A549 (cell line): ENCODE data around the gene CLHC1. TPM values are rescaled to one million over a fixed set of nuclear protein-coding genes. Genes with fewer than 3 reads are reported as not detected.

Experiments
- CBX2 ChIP-seq: fragments of 200-600 bp; sonication (generic); IDR thresholded peaks from 2 replicates; pipeline ENCODE4 v1.6.1; 2016; ENCODE audit warnings: low read depth, mild to moderate bottlenecking, borderline replicate concordance
- CBX8 ChIP-seq: fragments of 200-600 bp; sonication (generic); IDR thresholded peaks from 2 replicates; pipeline ENCODE4 v1.6.1; 2016
- CHD4 ChIP-seq: fragments of 200-600 bp; sonication (generic); IDR thresholded peaks from 2 replicates; pipeline ENCODE4 v1.6.1; 2016; ENCODE audit warnings: antibody characterized with exemption, mild to moderate bottlenecking, borderline replicate concordance
- EHF ChIP-seq: fragments of 250-450 bp; sonication (Bioruptor Pico); IDR thresholded peaks from 2 replicates; pipeline ENCODE4 v1.5.0; 2020; ENCODE audit warnings: mild to moderate bottlenecking
- ESRRA ChIP-seq: fragments of 150-350 bp; IDR thresholded peaks from 2 replicates; pipeline ENCODE4 v1.6.1; 2014; ENCODE audit warnings: mild to moderate bottlenecking, low read length, borderline replicate concordance
- FOSB ChIP-seq: fragments of 250-450 bp; sonication (Bioruptor Pico); IDR thresholded peaks from 2 replicates; pipeline ENCODE4 v1.5.0; 2020; ENCODE audit warnings: mild to moderate bottlenecking, moderate library complexity
- GATA3 ChIP-seq: IDR thresholded peaks from 2 replicates; pipeline ENCODE4 v1.6.1; 2012; ENCODE audit warnings: borderline replicate concordance
- HEYL ChIP-seq: fragments of 250-450 bp; sonication (Bioruptor Pico); IDR thresholded peaks from 2 replicates; pipeline ENCODE4 v1.8.0; 2021; ENCODE audit warnings: mild to moderate bottlenecking, moderate library complexity
- HOXA7 ChIP-seq: fragments of 250-450 bp; sonication (Bioruptor Pico); IDR thresholded peaks from 2 replicates; pipeline ENCODE4 v1.5.0; 2020; ENCODE audit warnings: mild to moderate bottlenecking, moderate library complexity
- HOXB5 ChIP-seq: fragments of 250-450 bp; sonication (Bioruptor Pico); IDR thresholded peaks from 2 replicates; pipeline ENCODE4 v1.5.0; 2020; ENCODE audit warnings: mild to moderate bottlenecking, moderate library complexity
- KDM5A ChIP-seq: fragments of 200-600 bp; sonication (generic); IDR thresholded peaks from 2 replicates; pipeline ENCODE4 v1.6.1; 2016; ENCODE audit warnings: antibody characterized with exemption, mild to moderate bottlenecking
- MAFK ChIP-seq: fragments of 450-650 bp; IDR thresholded peaks from 2 replicates; pipeline ENCODE4 v1.6.1; 2014; ENCODE audit not compliant: partially characterized antibody
- MAZ ChIP-seq: fragments of 150-350 bp; IDR thresholded peaks from 2 replicates; pipeline ENCODE4 v1.6.1; 2014; ENCODE audit warnings: antibody characterized with exemption, low read depth, low read length, borderline replicate concordance
- NPAS2 ChIP-seq: fragments of 250-450 bp; sonication (Bioruptor Pico); IDR thresholded peaks from 2 replicates; pipeline ENCODE4 v1.8.0; 2022; ENCODE audit warnings: mild to moderate bottlenecking, moderate library complexity, borderline replicate concordance
- NR3C1 ChIP-seq: fragments of >200 bp; sonication (Bioruptor Twin); formaldehyde crosslinking; IDR thresholded peaks from 3 replicates; pipeline ENCODE4 v1.6.1; 2017
- POLR2A ChIP-seq: IDR thresholded peaks from 2 replicates; pipeline ENCODE4 v1.6.1; 2012; ENCODE audit warnings: mild to moderate bottlenecking, low read length
- RAD21 ChIP-seq, 2 experiments: fragments of >200 bp in 1 of 2; sonication (Bioruptor Twin) in 1 of 2; formaldehyde crosslinking in 1 of 2; IDR thresholded peaks in 1 of 2; conservative IDR thresholded peaks in 1 of 2; 2 replicates in 1 of 2; 3 replicates in 1 of 2; pipeline ENCODE4 v1.6.1; 2012 to 2018; ENCODE audit warnings: inconsistent platforms in 1 of 2
- RARB ChIP-seq: fragments of 250-450 bp; sonication (Bioruptor Pico); IDR thresholded peaks from 2 replicates; pipeline ENCODE4 v1.8.0; 2021; ENCODE audit warnings: mild to moderate bottlenecking, moderate library complexity
- RCOR1 ChIP-seq: fragments of 150-350 bp; IDR thresholded peaks from 2 replicates; pipeline ENCODE4 v1.6.1; 2014; ENCODE audit warnings: antibody characterized with exemption, low read length, low read depth
- RFX5 ChIP-seq: fragments of 450-650 bp; IDR thresholded peaks from 2 replicates; pipeline ENCODE4 v1.7.1; 2014; ENCODE audit warnings: antibody characterized with exemption, mild to moderate bottlenecking, moderate library complexity
- SREBF2 ChIP-seq: fragments of 450-650 bp; IDR thresholded peaks from 2 replicates; pipeline ENCODE4 v1.6.1; 2014; ENCODE audit warnings: mild to moderate bottlenecking, moderate library complexity
- TP53 ChIP-seq: fragments of 250-450 bp; sonication (Bioruptor Pico); IDR thresholded peaks from 2 replicates; pipeline ENCODE4 v1.5.0; 2021; ENCODE audit warnings: mild to moderate bottlenecking, moderate library complexity
- ZC3H11A ChIP-seq: fragments of 450-650 bp; IDR thresholded peaks from 2 replicates; pipeline ENCODE4 v1.6.1; 2014; ENCODE audit warnings: antibody characterized with exemption, mild to moderate bottlenecking
- ZNF302 ChIP-seq: fragments of 250-450 bp; sonication (Bioruptor Pico); IDR thresholded peaks from 2 replicates; pipeline ENCODE4 v1.9.0; 2021; ENCODE audit warnings: inconsistent platforms, mild to moderate bottlenecking, moderate library complexity
- ZSCAN20 ChIP-seq: fragments of 250-450 bp; sonication (Bioruptor Pico); IDR thresholded peaks from 2 replicates; pipeline ENCODE4 v1.8.0; 2022; ENCODE audit warnings: mild to moderate bottlenecking, moderate library complexity
- polyA plus RNA-seq, 4 experiments: library from polyadenylated mRNA; depleted of rRNA in 3 of 4; stranded (reverse); fragments of >200 nt; fragmentation: RNase III in 1 of 4; extraction: RNeasy Plus Mini Kit Qiagen cat#74134 plus additional on column Dnase treatment in 1 of 4; gene quantifications; 2 replicates in 3 of 4; 3 replicates in 1 of 4; pipeline ENCODE4 v1.2.3, GENCODE V29; 2011 to 2017
- TF ChIP-seq, protein P1 (sequence below): fragments of >200 bp; sonication (Bioruptor Twin); formaldehyde crosslinking; IDR thresholded peaks from 2 replicates; pipeline ENCODE4 v1.6.1; 2016
- TF ChIP-seq, protein P2 (sequence below): fragments of >200 bp; sonication (Bioruptor Twin); formaldehyde crosslinking; IDR thresholded peaks from 3 replicates; pipeline ENCODE4 v1.5.1; 2016
- TF ChIP-seq, protein P3 (sequence below): fragments of 200-600 bp; sonication (generic); IDR thresholded peaks from 2 replicates; pipeline ENCODE4 v1.6.1; 2016; ENCODE audit warnings: antibody characterized with exemption, mild to moderate bottlenecking, moderate library complexity
- TF ChIP-seq, protein P4 (sequence below): fragments of 450-650 bp; IDR thresholded peaks from 2 replicates; pipeline ENCODE4 v1.6.1; 2014; ENCODE audit warnings: antibody characterized with exemption
- TF ChIP-seq, protein P5 (sequence below): fragments of 250-450 bp; sonication (Bioruptor Pico); IDR thresholded peaks from 2 replicates; pipeline ENCODE4 v1.5.0; 2020; ENCODE audit warnings: low read depth, mild to moderate bottlenecking, moderate library complexity
- TF ChIP-seq, protein P6 (sequence below): fragments of 250-450 bp; sonication (Bioruptor Pico); IDR thresholded peaks from 2 replicates; pipeline ENCODE4 v1.5.0; 2021; ENCODE audit warnings: mild to moderate bottlenecking, moderate library complexity, borderline replicate concordance
- TF ChIP-seq, protein P7 (sequence below): IDR thresholded peaks from 2 replicates; pipeline ENCODE4 v1.6.1; 2012

Gene CLHC1
- polyA plus RNA-seq, 2 of the 4 experiments (the other 2 are of a cell fraction): 3.2 to 8.5 TPM

DNA sequence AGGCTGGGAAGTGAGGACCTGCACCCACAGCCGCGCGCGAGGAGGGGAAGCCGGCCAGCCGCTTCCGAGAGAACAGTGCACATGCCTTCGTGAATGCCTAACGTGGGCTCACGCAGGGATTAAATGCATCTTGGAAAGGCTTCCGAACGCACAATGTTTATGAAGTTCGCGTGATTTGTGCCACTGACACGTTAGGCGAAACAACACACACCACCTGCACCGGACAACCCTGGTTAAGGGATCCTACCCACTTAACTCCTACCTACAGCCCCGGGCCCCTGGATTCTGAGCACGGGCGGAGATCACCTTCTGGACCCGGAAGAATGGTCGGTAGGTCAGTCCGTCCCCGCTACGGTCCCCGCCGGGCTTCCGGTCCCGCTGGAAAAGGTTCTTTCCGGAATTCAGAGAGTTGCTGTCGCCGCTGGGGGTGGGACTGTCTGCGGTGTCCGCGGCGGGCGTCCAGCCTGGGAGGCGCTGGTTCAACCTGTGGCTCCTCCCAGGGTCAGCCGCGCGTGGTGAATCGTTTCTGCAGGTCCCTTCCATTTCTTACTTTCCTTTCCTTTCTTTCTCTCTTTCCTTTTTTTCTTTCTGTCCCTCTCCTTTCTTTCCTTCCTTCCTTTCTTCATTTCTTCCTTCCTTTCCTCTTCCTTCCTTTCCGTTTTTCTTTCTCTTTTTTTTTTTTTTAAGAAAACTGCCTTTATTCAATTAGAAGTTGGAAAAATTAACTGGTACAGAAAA is 37.0 kb upstream of the CLHC1 start, which contains the start of gene MTIF2 (continued):
- TF ChIP-seq ESRRA (peak; percentile 67), ZNF302 (CRISPR knock-in tag) (no peak), ZC3H11A (no peak; the same call in 1 of the 2 replicates), SREBF2 (no peak), RFX5 (peak; percentile 44; the same call in 1 of the 2 replicates), CHD4 (no peak), FOSB (0 out of 2 replicates have a peak, but pooled peaks have one; percentile 27), CBX2 (no peak), MAZ (no peak), MAFK (no peak), POLR2A (peak; percentile 95), RAD21 (conservative IDR thresholded peaks at IDR 0.05 in 1 of 2, IDR thresholded peaks at IDR 0.05 in 1 of 2) (0 out of 5 replicates have a peak, but pooled peaks of 1 of the 2 experiments have one; percentile 9), HEYL (no peak), HOXA7 (0 out of 2 replicates have a peak, but pooled peaks have one; percentile 32), CBX8 (no peak), ZSCAN20 (CRISPR knock-in tag) (0 out of 2 replicates have a peak, but pooled peaks have one; percentile 61), KDM5A (peak; percentile 91), NR3C1 (no peak), NPAS2 (no peak), HOXB5 (CRISPR knock-in tag) (no peak), TP53 (CRISPR knock-in tag) (no peak), RCOR1 (no peak), GATA3 (peak; percentile 51; the same call in 1 of the 2 replicates), EHF (CRISPR knock-in tag) (no peak), RARB (CRISPR knock-in tag) (no peak)
- TF ChIP-seq, protein P1, sequence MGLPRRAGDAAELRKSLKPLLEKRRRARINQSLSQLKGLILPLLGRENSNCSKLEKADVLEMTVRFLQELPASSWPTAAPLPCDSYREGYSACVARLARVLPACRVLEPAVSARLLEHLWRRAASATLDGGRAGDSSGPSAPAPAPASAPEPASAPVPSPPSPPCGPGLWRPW: no peak
- TF ChIP-seq, protein P2, sequence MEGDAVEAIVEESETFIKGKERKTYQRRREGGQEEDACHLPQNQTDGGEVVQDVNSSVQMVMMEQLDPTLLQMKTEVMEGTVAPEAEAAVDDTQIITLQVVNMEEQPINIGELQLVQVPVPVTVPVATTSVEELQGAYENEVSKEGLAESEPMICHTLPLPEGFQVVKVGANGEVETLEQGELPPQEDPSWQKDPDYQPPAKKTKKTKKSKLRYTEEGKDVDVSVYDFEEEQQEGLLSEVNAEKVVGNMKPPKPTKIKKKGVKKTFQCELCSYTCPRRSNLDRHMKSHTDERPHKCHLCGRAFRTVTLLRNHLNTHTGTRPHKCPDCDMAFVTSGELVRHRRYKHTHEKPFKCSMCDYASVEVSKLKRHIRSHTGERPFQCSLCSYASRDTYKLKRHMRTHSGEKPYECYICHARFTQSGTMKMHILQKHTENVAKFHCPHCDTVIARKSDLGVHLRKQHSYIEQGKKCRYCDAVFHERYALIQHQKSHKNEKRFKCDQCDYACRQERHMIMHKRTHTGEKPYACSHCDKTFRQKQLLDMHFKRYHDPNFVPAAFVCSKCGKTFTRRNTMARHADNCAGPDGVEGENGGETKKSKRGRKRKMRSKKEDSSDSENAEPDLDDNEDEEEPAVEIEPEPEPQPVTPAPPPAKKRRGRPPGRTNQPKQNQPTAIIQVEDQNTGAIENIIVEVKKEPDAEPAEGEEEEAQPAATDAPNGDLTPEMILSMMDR: no peak
- TF ChIP-seq, protein P3, sequence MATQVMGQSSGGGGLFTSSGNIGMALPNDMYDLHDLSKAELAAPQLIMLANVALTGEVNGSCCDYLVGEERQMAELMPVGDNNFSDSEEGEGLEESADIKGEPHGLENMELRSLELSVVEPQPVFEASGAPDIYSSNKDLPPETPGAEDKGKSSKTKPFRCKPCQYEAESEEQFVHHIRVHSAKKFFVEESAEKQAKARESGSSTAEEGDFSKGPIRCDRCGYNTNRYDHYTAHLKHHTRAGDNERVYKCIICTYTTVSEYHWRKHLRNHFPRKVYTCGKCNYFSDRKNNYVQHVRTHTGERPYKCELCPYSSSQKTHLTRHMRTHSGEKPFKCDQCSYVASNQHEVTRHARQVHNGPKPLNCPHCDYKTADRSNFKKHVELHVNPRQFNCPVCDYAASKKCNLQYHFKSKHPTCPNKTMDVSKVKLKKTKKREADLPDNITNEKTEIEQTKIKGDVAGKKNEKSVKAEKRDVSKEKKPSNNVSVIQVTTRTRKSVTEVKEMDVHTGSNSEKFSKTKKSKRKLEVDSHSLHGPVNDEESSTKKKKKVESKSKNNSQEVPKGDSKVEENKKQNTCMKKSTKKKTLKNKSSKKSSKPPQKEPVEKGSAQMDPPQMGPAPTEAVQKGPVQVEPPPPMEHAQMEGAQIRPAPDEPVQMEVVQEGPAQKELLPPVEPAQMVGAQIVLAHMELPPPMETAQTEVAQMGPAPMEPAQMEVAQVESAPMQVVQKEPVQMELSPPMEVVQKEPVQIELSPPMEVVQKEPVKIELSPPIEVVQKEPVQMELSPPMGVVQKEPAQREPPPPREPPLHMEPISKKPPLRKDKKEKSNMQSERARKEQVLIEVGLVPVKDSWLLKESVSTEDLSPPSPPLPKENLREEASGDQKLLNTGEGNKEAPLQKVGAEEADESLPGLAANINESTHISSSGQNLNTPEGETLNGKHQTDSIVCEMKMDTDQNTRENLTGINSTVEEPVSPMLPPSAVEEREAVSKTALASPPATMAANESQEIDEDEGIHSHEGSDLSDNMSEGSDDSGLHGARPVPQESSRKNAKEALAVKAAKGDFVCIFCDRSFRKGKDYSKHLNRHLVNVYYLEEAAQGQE: 0 out of 2 replicates have a peak, but pooled peaks have one; percentile 40
- TF ChIP-seq, protein P4, sequence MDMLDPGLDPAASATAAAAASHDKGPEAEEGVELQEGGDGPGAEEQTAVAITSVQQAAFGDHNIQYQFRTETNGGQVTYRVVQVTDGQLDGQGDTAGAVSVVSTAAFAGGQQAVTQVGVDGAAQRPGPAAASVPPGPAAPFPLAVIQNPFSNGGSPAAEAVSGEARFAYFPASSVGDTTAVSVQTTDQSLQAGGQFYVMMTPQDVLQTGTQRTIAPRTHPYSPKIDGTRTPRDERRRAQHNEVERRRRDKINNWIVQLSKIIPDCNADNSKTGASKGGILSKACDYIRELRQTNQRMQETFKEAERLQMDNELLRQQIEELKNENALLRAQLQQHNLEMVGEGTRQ: no peak
- TF ChIP-seq, protein P5, sequence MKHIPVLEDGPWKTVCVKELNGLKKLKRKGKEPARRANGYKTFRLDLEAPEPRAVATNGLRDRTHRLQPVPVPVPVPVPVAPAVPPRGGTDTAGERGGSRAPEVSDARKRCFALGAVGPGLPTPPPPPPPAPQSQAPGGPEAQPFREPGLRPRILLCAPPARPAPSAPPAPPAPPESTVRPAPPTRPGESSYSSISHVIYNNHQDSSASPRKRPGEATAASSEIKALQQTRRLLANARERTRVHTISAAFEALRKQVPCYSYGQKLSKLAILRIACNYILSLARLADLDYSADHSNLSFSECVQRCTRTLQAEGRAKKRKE: peak; percentile 17; the same call in 1 of the 2 replicates
- TF ChIP-seq, protein P6, sequence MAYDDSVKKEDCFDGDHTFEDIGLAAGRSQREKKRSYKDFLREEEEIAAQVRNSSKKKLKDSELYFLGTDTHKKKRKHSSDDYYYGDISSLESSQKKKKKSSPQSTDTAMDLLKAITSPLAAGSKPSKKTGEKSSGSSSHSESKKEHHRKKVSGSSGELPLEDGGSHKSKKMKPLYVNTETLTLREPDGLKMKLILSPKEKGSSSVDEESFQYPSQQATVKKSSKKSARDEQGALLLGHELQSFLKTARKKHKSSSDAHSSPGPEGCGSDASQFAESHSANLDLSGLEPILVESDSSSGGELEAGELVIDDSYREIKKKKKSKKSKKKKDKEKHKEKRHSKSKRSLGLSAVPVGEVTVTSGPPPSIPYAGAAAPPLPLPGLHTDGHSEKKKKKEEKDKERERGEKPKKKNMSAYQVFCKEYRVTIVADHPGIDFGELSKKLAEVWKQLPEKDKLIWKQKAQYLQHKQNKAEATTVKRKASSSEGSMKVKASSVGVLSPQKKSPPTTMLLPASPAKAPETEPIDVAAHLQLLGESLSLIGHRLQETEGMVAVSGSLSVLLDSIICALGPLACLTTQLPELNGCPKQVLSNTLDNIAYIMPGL (CRISPR knock-in tag): no peak
- TF ChIP-seq, protein P7, sequence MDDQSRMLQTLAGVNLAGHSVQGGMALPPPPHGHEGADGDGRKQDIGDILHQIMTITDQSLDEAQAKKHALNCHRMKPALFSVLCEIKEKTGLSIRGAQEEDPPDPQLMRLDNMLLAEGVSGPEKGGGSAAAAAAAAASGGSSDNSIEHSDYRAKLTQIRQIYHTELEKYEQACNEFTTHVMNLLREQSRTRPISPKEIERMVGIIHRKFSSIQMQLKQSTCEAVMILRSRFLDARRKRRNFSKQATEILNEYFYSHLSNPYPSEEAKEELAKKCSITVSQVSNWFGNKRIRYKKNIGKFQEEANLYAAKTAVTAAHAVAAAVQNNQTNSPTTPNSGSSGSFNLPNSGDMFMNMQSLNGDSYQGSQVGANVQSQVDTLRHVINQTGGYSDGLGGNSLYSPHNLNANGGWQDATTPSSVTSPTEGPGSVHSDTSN: peak; percentile 71; the same call in 1 of the 2 replicates
